Astrocyte (in vitro differentiated cells and primary cell): Measurements from ENCODE around the gene ARHGEF40. TPM values are rescaled to one million over a fixed set of nuclear protein-coding genes. Genes with fewer than 3 reads are reported as not detected.

Experiments used
- DNase-seq: peaks from one replicate; pipeline ENCODE4 v3.0.0-alpha.2; 2010; ENCODE audit warnings: low read depth
- FAIRE-seq: peaks from 2 replicates; lab custom pipeline; 2011; peaks lifted over from hg19 to GRCh38; lab: Jason Lieb, UNC
- H2AFZ ChIP-seq: 2 replicates; pipeline ENCODE4 v1.6.0; 2012; ENCODE audit warnings: low read depth, low read length, inconsistent platforms
- H3K27ac ChIP-seq: 2 replicates; pipeline ENCODE4 v1.5.1; 2011; ENCODE audit warnings: low read depth, low read length, inconsistent platforms
- H3K27me3 ChIP-seq: 2 replicates; pipeline ENCODE4 v1.6.0; 2011; ENCODE audit warnings: low read length, inconsistent platforms; ENCODE audit not compliant: insufficient read depth
- H3K36me3 ChIP-seq: 2 replicates; pipeline ENCODE4 v1.5.1; 2011; ENCODE audit warnings: low read length, inconsistent platforms; ENCODE audit not compliant: insufficient read depth
- H3K4me1 ChIP-seq: 2 replicates; pipeline ENCODE4 v1.5.1; 2011; ENCODE audit warnings: low read length, inconsistent platforms; ENCODE audit not compliant: insufficient read depth
- H3K4me2 ChIP-seq: 2 replicates; pipeline ENCODE4 v1.6.0; 2012; ENCODE audit warnings: low read length, inconsistent platforms
- H3K4me3 ChIP-seq: 2 replicates; pipeline ENCODE4 v1.5.1; 2011; ENCODE audit warnings: low read depth, mild to moderate bottlenecking, low read length, inconsistent platforms; ENCODE audit not compliant: insufficient read depth
- H3K79me2 ChIP-seq: 2 replicates; pipeline ENCODE4 v1.6.0; 2012; ENCODE audit warnings: mild to moderate bottlenecking, low read length, inconsistent platforms; ENCODE audit not compliant: insufficient read depth
- H3K9ac ChIP-seq: 2 replicates; pipeline ENCODE4 v1.6.0; 2012; ENCODE audit warnings: mild to moderate bottlenecking, low read length, inconsistent platforms
- H3K9me3 ChIP-seq: 2 replicates; pipeline ENCODE4 v1.5.1; 2012; ENCODE audit warnings: low read depth, mild to moderate bottlenecking, low read length, inconsistent platforms; ENCODE audit not compliant: insufficient read depth
- H4K20me1 ChIP-seq: 2 replicates; pipeline ENCODE4 v1.6.0; 2012; ENCODE audit warnings: low read length, inconsistent platforms; ENCODE audit not compliant: insufficient read depth
- H3K27ac Mint-ChIP-seq: one replicate; pipeline ENCODE4 v1.8.0; 2021; ENCODE audit warnings: mild to moderate bottlenecking, mixed read lengths; ENCODE audit not compliant: unreplicated experiment
- H3K27me3 Mint-ChIP-seq: one replicate; pipeline ENCODE4 v1.8.0; 2021; ENCODE audit warnings: low read depth, mixed read lengths; ENCODE audit not compliant: unreplicated experiment
- H3K36me3 Mint-ChIP-seq: one replicate; pipeline ENCODE4 v1.8.0; 2021; ENCODE audit warnings: low read depth, mixed read lengths; ENCODE audit not compliant: unreplicated experiment
- H3K4me1 Mint-ChIP-seq: one replicate; pipeline ENCODE4 v1.8.0; 2021; ENCODE audit warnings: low read depth, mixed read lengths; ENCODE audit not compliant: unreplicated experiment
- H3K4me3 Mint-ChIP-seq: one replicate; pipeline ENCODE4 v1.8.0; 2021; ENCODE audit warnings: mild to moderate bottlenecking, moderate library complexity, mixed read lengths; ENCODE audit not compliant: unreplicated experiment
- H3K9me3 Mint-ChIP-seq: one replicate; pipeline ENCODE4 v1.8.0; 2021; ENCODE audit warnings: mild to moderate bottlenecking, mixed read lengths; ENCODE audit not compliant: unreplicated experiment
- CTCF ChIP-seq: IDR thresholded peaks from 2 replicates; pipeline ENCODE4 v1.5.1; 2011; ENCODE audit warnings: low read depth, mild to moderate bottlenecking, inconsistent platforms, low read length, moderate library complexity; ENCODE audit not compliant: insufficient read depth
- EZH2 ChIP-seq: IDR thresholded peaks from 2 replicates; pipeline ENCODE4 v1.6.1; 2012; ENCODE audit warnings: mild to moderate bottlenecking, low read length, inconsistent platforms; ENCODE audit not compliant: insufficient read depth
- total RNA-seq: library from RNA; stranded (reverse); gene quantifications from 2 replicates; pipeline ENCODE4 v1.2.1, GENCODE V29; 2021

ARHGEF40 gene
- total RNA-seq, 1 donor from 2014 or later, result 99.9 TPM

- DNase-seq (no peak), FAIRE-seq (no peak)
- Histone ChIP-seq H3K36me3 (no peaks in the 10 kb centered on the region), H3K27me3 (peaks cover 23% of the 10 kb centered on the region), H3K4me1 (peaks cover 7% of the 10 kb centered on the region), H3K9me3 (no peaks in the 10 kb centered on the region), H3K4me2 (no peak overlapping the region), H3K27ac (no peak overlapping the region), H3K79me2 (no peaks in the 10 kb centered on the region), H3K4me3 (no peak overlapping the region), H4K20me1 (no peaks in the 10 kb centered on the region), H3K9ac (no peak overlapping the region), H2AFZ (no peak overlapping the region)
- H3K4me3 Mint-ChIP-seq, result no peak overlapping the region
- peaks cover 6% of the 10 kb centered on the region for H3K36me3 Mint-ChIP-seq
- TF ChIP-seq CTCF (no peak), EZH2 (no peak)
- H3K4me1 Mint-ChIP-seq, result peaks cover 18% of the 10 kb centered on the region
- H3K27me3 Mint-ChIP-seq, result peaks cover 31% of the 10 kb centered on the region
- peaks cover 5% of the 10 kb centered on the region for H3K9me3 Mint-ChIP-seq
- H3K27ac Mint-ChIP-seq, result no peak overlapping the region
These were observed 46.9 kb upstream of the ARHGEF40 start for GRCh38 chr14:21023174-21023573.

- peaks cover 6% of the 10 kb centered on the region for H3K36me3 Mint-ChIP-seq
- Histone ChIP-seq H3K9me3 (no peaks in the 10 kb centered on the region), H3K79me2 (no peaks in the 10 kb centered on the region), H3K4me1 (peaks cover 7% of the 10 kb centered on the region), H3K27ac (no peak overlapping the region), H3K4me3 (peak overlapping the region; percentile 54), H3K27me3 (peaks cover 23% of the 10 kb centered on the region), H4K20me1 (no peaks in the 10 kb centered on the region), H2AFZ (peak overlapping the region; percentile 78), H3K9ac (peak overlapping the region; percentile 33), H3K36me3 (no peaks in the 10 kb centered on the region), H3K4me2 (peak overlapping the region; percentile 81)
- peaks cover 5% of the 10 kb centered on the region for H3K9me3 Mint-ChIP-seq
- TF ChIP-seq CTCF, result no peak
- no peak for TF ChIP-seq EZH2
- peaks cover 18% of the 10 kb centered on the region for H3K4me1 Mint-ChIP-seq
- DNase-seq, result no peak
- FAIRE-seq, result no peak
- H3K27me3 Mint-ChIP-seq, result peaks cover 31% of the 10 kb centered on the region
- H3K27ac Mint-ChIP-seq, result no peak overlapping the region
- H3K4me3 Mint-ChIP-seq, result peak overlapping the region; percentile 80
These were observed 46.1 kb upstream of the ARHGEF40 start for GRCh38 chr14:21023817-21024584.
